ENCODE data around the gene TAPT1. TPM values are rescaled to one million over a fixed set of nuclear protein-coding genes. Genes with fewer than 3 reads are reported as not detected.

The TAPT1 gene
- total RNA-seq, 1 experiment from 2014 or later: 13.8 TPM

DNA sequence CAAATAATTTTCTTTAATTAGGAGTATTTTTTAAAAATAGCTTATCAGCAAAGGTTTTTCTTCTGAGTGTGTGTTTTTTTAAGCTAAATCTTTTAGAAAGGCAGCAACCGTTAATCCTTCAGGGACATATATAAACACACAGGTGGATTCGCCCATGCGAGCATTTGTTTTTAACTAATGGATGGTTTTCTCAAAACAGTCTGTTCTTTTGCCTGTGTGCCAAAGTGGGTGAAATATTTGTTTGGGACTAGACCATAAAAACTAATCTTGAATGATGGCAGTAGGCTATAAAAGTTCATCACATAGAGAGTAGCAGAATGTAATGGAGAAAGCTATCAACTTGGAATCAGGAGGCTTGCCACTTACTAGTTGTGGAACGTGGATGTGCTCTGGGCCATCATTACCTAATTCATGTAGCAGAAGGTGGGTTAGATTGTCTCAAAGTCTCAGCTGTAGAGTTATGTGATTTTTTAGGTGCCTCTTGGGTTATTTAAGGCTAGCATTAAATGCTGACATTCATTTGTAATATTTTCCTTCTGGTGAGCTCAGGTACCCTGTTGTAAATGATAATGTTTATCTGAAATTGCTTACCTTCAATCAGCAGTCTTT, 7.4 kb upstream of the TAPT1 start:
- no peaks in the 10 kb centered on the region for H3K9me2 ChIP-seq (ENCODE audit: insufficient read depth)
- no peaks in the 10 kb centered on the region for H3K79me2 ChIP-seq (ENCODE audit: low read depth)
- ChIA-PET POLR2A (ENCODE audit: unreplicated experiment) (no interaction called here), CTCF (no interaction called here)
- no peak overlapping the region for H3K4me2 ChIP-seq
- no peaks in the 10 kb centered on the region for H3K9me3 ChIP-seq (ENCODE audit: insufficient read depth, low read depth)
- BruUV-seq (replicated peaks): no TSS peak
- no peaks in the 10 kb centered on the region for H4K20me1 ChIP-seq (ENCODE audit: insufficient read depth)
- H3K36me3 ChIP-seq (ENCODE audit: low read depth): no peaks in the 10 kb centered on the region
- H3K4me1 ChIP-seq (replicated peaks; ENCODE audit: insufficient read depth): no peaks in the 10 kb centered on the region
- no peak overlapping the region for H3K27ac ChIP-seq
- no peaks in the 10 kb centered on the region for H3K27me3 ChIP-seq (ENCODE audit: insufficient read depth, low read depth)
- TF ChIP-seq EZH2 (IDR thresholded peaks at IDR 0.05; ENCODE audit: low read depth): no peak
- TF ChIP-seq, protein P1, sequence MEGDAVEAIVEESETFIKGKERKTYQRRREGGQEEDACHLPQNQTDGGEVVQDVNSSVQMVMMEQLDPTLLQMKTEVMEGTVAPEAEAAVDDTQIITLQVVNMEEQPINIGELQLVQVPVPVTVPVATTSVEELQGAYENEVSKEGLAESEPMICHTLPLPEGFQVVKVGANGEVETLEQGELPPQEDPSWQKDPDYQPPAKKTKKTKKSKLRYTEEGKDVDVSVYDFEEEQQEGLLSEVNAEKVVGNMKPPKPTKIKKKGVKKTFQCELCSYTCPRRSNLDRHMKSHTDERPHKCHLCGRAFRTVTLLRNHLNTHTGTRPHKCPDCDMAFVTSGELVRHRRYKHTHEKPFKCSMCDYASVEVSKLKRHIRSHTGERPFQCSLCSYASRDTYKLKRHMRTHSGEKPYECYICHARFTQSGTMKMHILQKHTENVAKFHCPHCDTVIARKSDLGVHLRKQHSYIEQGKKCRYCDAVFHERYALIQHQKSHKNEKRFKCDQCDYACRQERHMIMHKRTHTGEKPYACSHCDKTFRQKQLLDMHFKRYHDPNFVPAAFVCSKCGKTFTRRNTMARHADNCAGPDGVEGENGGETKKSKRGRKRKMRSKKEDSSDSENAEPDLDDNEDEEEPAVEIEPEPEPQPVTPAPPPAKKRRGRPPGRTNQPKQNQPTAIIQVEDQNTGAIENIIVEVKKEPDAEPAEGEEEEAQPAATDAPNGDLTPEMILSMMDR (conservative IDR thresholded peaks at IDR 0.05): no peak
- no peak for DNase-seq
- H3K4me3 ChIP-seq: no peak overlapping the region
- no peaks in the 10 kb centered on the region for H3F3A ChIP-seq (ENCODE audit: insufficient read depth, low read depth)
- intact Hi-C loops (cut with micrococcal nuclease; ENCODE audit: unreplicated experiment): no loop called here
- no peak overlapping the region for H2AFZ ChIP-seq

DNA sequence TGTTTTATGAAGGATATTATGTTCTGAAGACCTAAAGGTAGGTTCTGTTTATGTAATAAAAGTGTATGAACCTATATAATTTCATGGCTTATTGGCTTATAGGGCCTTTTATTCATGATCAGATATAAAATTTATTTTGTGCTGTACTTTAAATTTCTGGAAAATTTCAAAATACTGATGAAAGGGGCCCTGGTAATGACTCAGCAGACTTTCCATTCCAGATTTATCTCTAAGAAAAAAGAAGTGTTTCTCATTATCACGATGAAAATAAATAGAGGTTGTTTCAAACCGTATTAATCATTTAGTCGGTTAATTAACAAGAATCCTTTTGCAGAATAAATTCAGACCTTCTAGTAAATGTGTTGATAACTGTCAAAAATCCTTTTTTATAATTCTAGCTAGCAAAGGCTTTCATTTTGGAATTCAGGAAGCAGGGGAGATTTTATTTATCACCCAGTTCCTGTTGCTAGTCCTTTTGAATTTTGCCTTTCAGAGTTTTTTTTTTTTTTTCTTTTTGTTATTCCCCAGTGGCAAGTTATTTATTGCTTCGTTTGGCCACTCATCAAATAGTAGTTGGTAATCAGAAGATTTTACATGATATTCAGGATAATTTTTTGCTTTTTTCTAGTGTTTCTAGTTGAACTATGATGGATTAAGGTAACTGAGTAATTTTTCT, 5.4 kb upstream of the TAPT1 start:
- no peak overlapping the region for H3K4me3 ChIP-seq
- H3K27me3 ChIP-seq (ENCODE audit: insufficient read depth, low read depth): no peaks in the 10 kb centered on the region
- H3K36me3 ChIP-seq (ENCODE audit: low read depth): no peaks in the 10 kb centered on the region
- no peaks in the 10 kb centered on the region for H3K9me2 ChIP-seq (ENCODE audit: insufficient read depth)
- intact Hi-C loops (cut with micrococcal nuclease; ENCODE audit: unreplicated experiment): no loop called here
- no peaks in the 10 kb centered on the region for H3K9me3 ChIP-seq (ENCODE audit: insufficient read depth, low read depth)
- H2AFZ ChIP-seq: no peak overlapping the region
- ChIA-PET POLR2A (ENCODE audit: unreplicated experiment) (no interaction called here), CTCF (no interaction called here)
- H3K4me1 ChIP-seq (replicated peaks; ENCODE audit: insufficient read depth): no peaks in the 10 kb centered on the region
- H3K27ac ChIP-seq: no peak overlapping the region
- peaks cover 7% of the 10 kb centered on the region; the same call in 1 of the 2 replicates for H3K79me2 ChIP-seq (ENCODE audit: low read depth)
- BruUV-seq (replicated peaks): no TSS peak
- H4K20me1 ChIP-seq (ENCODE audit: insufficient read depth): no peaks in the 10 kb centered on the region
- H3K4me2 ChIP-seq: no peak overlapping the region
- TF ChIP-seq, protein P1 (conservative IDR thresholded peaks at IDR 0.05): no peak
- no peak for TF ChIP-seq EZH2 (IDR thresholded peaks at IDR 0.05; ENCODE audit: low read depth)
- no peaks in the 10 kb centered on the region for H3F3A ChIP-seq (ENCODE audit: insufficient read depth, low read depth)
- DNase-seq: no peak

DNA sequence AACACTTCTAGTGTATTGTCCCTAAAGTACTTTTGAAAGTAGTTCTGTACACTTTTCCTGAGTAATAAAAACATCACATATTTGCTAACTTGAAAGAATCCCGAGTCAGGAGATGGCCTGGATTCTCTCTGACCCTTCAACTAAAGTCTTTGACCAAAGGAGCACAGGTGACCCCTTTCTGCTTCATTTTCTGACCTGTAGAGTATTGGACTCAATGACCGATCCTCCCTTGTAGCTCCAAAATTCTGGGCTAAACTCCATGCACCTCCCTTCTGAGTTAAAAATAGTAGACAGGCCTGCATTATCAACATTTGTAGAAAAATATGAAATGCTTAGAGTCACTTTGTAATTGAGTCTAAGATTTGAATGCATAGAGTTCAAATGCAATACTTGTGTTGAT, 4.0 kb upstream of the TAPT1 start:
- TF ChIP-seq, protein P1 (conservative IDR thresholded peaks at IDR 0.05): no peak
- TF ChIP-seq EZH2 (IDR thresholded peaks at IDR 0.05; ENCODE audit: low read depth): no peak
- POLR2A ChIA-PET (ENCODE audit: unreplicated experiment): no interaction called here
- no TSS peak for BruUV-seq (replicated peaks)

More for the DNA sequence above, 4.0 kb upstream of the TAPT1 start:
- no peaks in the 10 kb centered on the region for H3K36me3 ChIP-seq (ENCODE audit: low read depth)
- CTCF ChIA-PET: no interaction called here
- no peak overlapping the region for H2AFZ ChIP-seq
- DNase-seq: no peak
- no peaks in the 10 kb centered on the region for H3K9me2 ChIP-seq (ENCODE audit: insufficient read depth)
- no peak overlapping the region for H3K4me3 ChIP-seq
- H3K27ac ChIP-seq: no peak overlapping the region
- no peak overlapping the region for H3K4me2 ChIP-seq
- H3K79me2 ChIP-seq (ENCODE audit: low read depth): peaks cover 10% of the 10 kb centered on the region; the same call in 1 of the 2 replicates
- no peaks in the 10 kb centered on the region for H3K27me3 ChIP-seq (ENCODE audit: insufficient read depth, low read depth)
- 0 out of 2 replicates have a peak, but pooled peaks cover 3% of the 10 kb centered on the region for H3K4me1 ChIP-seq (replicated peaks; ENCODE audit: insufficient read depth)
- no peaks in the 10 kb centered on the region for H4K20me1 ChIP-seq (ENCODE audit: insufficient read depth)
- intact Hi-C loops (cut with micrococcal nuclease; ENCODE audit: unreplicated experiment): no loop called here
- no peaks in the 10 kb centered on the region for H3K9me3 ChIP-seq (ENCODE audit: insufficient read depth, low read depth)
- no peaks in the 10 kb centered on the region for H3F3A ChIP-seq (ENCODE audit: insufficient read depth, low read depth)

All from PC-9 (cell line).